GM08714 (cell line): Measurements from ENCODE around the gene MYL3.

ENCODE experiments used
- H3K4me3 ChIP-seq: fragments of 200-500 bp; sonication (Bioruptor generic); 2 replicates; pipeline ENCODE4 v1.5.1; 2014; ENCODE audit warnings: mild to moderate bottlenecking, low read length, inconsistent platforms
- ZNF274 ChIP-seq: IDR thresholded peaks from 2 replicates; pipeline ENCODE4 v1.6.1; 2012; ENCODE audit warnings: mild to moderate bottlenecking, low read depth, low read length

Gene MYL3

GRCh38 chr3:46846624-46847542, 16.4 kb downstream of the MYL3 start:
- no peak for TF ChIP-seq ZNF274
- no peak overlapping the region for H3K4me3 ChIP-seq

GRCh38 chr3:46845860-46846623, 17.2 kb downstream of the MYL3 start:
- TF ChIP-seq ZNF274 = no peak
- peak overlapping the region; percentile 48; the same call in 1 of the 2 replicates for H3K4me3 ChIP-seq

- peak overlapping the region; percentile 48; the same call in 1 of the 2 replicates for H3K4me3 ChIP-seq
- TF ChIP-seq ZNF274 = no peak
Observed at GRCh38 chr3:46845397-46845859, 17.8 kb downstream of the MYL3 start.

GRCh38 chr3:46844881-46845312, 18.3 kb downstream of the MYL3 start:
- no peak overlapping the region; the same call in 1 of the 2 replicates for H3K4me3 ChIP-seq
- TF ChIP-seq ZNF274 = no peak

GRCh38 chr3:46844397-46844796, 18.8 kb downstream of the MYL3 start:
- no peak overlapping the region for H3K4me3 ChIP-seq
- no peak for TF ChIP-seq ZNF274

GRCh38 chr3:46843508-46843907, 19.7 kb downstream of the MYL3 start:
- TF ChIP-seq ZNF274 = no peak

GRCh38 chr3:46840491-46840890, 22.8 kb downstream of the MYL3 start:
- H3K4me3 ChIP-seq = no peak overlapping the region
- TF ChIP-seq ZNF274 = no peak

More at GRCh38 chr3:46843508-46843907, 19.7 kb downstream of the MYL3 start:
- no peak overlapping the region for H3K4me3 ChIP-seq

- H3K4me3 ChIP-seq = no peak overlapping the region
- TF ChIP-seq ZNF274 = no peak
Observed at GRCh38 chr3:46838301-46838700, 24.9 kb downstream of the MYL3 start.

- H3K4me3 ChIP-seq = no peak overlapping the region
- TF ChIP-seq ZNF274 = no peak
Observed at GRCh38 chr3:46835491-46835890, 27.8 kb downstream of the MYL3 start.

GRCh38 chr3:46835054-46835453, 28.2 kb downstream of the MYL3 start:
- TF ChIP-seq ZNF274 = no peak
- no peak overlapping the region for H3K4me3 ChIP-seq

- no peak overlapping the region for H3K4me3 ChIP-seq
- TF ChIP-seq ZNF274 = no peak
Observed at GRCh38 chr3:46833346-46834300, 29.6 kb downstream of the MYL3 start.

GRCh38 chr3:46831841-46832240, 31.4 kb downstream of the MYL3 start:
- no peak for TF ChIP-seq ZNF274
- H3K4me3 ChIP-seq = no peak overlapping the region

GRCh38 chr3:46831316-46831715, 31.9 kb downstream of the MYL3 start:
- H3K4me3 ChIP-seq = no peak overlapping the region
- no peak for TF ChIP-seq ZNF274
